Liver (tissue), 9 donors: Measurements from ENCODE around the gene MANBA. TPM values are rescaled to one million over a fixed set of nuclear protein-coding genes. Genes with fewer than 3 reads are reported as not detected.

Experiments
- DNase-seq: peaks from one replicate; pipeline ENCODE4 v3.0.0-alpha.2; 2017; ENCODE audit warnings: low spot score
- H3K27ac ChIP-seq, 2 donors: one replicate each; pipeline ENCODE4 v1.7.0; 2013; ENCODE audit warnings: inconsistent platforms in 2 of 2, low read length in 2 of 2, control low read depth in 1 of 2, low read depth in 1 of 2, mild to moderate bottlenecking in 1 of 2
- H3K27me3 ChIP-seq, 4 donors: one replicate each; pipeline versions ENCODE4 v1.6.1 to v1.7.0; 2013; ENCODE audit warnings: low read length in 3 of 4, inconsistent platforms in 1 of 4, mild to moderate bottlenecking in 1 of 4, moderate library complexity in 1 of 4; ENCODE audit not compliant: control insufficient read depth in 4 of 4, insufficient read depth in 4 of 4
- H3K36me3 ChIP-seq, 4 donors: one replicate each; pipeline versions ENCODE4 v1.6.1 to v1.7.0; 2013; ENCODE audit warnings: low read length in 3 of 4, mild to moderate bottlenecking in 3 of 4, low read depth in 1 of 4, moderate library complexity in 1 of 4; ENCODE audit not compliant: control insufficient read depth in 4 of 4, insufficient read depth in 3 of 4
- H3K4me1 ChIP-seq, 4 donors: one replicate each; pipeline versions ENCODE4 v1.6.1 to v1.7.0; 2013; ENCODE audit warnings: low read length in 3 of 4, mild to moderate bottlenecking in 3 of 4, moderate library complexity in 1 of 4; ENCODE audit not compliant: control insufficient read depth in 4 of 4, insufficient read depth in 4 of 4
- H3K4me3 ChIP-seq, 3 donors: one replicate each; pipeline versions ENCODE4 v1.6.1 to v1.7.0; 2013; ENCODE audit warnings: low read length in 3 of 3, control low read depth in 1 of 3, low read depth in 1 of 3, mild to moderate bottlenecking in 1 of 3
- H3K9ac ChIP-seq, 2 donors: one replicate each; pipeline ENCODE4 v1.7.0; 2013; ENCODE audit warnings: low read length in 2 of 2, mild to moderate bottlenecking in 2 of 2, moderate library complexity in 2 of 2, control low read depth in 1 of 2, low read depth in 1 of 2
- H3K9me3 ChIP-seq, 4 donors: one replicate each; pipeline versions ENCODE4 v1.6.1 to v1.7.0; 2013; ENCODE audit warnings: low read length in 3 of 4; ENCODE audit not compliant: control insufficient read depth in 4 of 4
- ATF3 ChIP-seq: IDR thresholded peaks from 2 replicates; pipeline ENCODE4 v1.6.1; 2016; ENCODE audit warnings: antibody characterized with exemption
- CTCF ChIP-seq: fragments of 150-350 bp; IDR thresholded peaks from 2 replicates; pipeline ENCODE4 v1.5.1; 2017; ENCODE audit warnings: improper control_type of control experiment, low read depth, low read length; ENCODE audit not compliant: missing input control
- EGR1 ChIP-seq, 2 donors: IDR thresholded peaks; 2 replicates each; pipeline ENCODE4 v1.6.1; 2016 to 2018; ENCODE audit warnings: antibody characterized with exemption in 2 of 2, low read depth in 2 of 2
- FOXA1 ChIP-seq: IDR thresholded peaks from 2 replicates; pipeline ENCODE4 v1.6.1; 2016; ENCODE audit warnings: antibody characterized with exemption
- FOXA2 ChIP-seq: IDR thresholded peaks from 2 replicates; pipeline ENCODE4 v1.6.1; 2016; ENCODE audit warnings: antibody characterized with exemption
- HNF4G ChIP-seq: IDR thresholded peaks from 2 replicates; pipeline ENCODE4 v1.6.1; 2016; ENCODE audit warnings: antibody characterized with exemption
- JUND ChIP-seq, 2 donors: IDR thresholded peaks; 2 replicates each; pipeline ENCODE4 v1.6.1; 2016; ENCODE audit warnings: antibody characterized with exemption in 2 of 2
- MAX ChIP-seq: IDR thresholded peaks from 2 replicates; pipeline ENCODE4 v1.6.1; 2016; ENCODE audit warnings: antibody characterized with exemption
- NR2F2 ChIP-seq: IDR thresholded peaks from 2 replicates; pipeline ENCODE4 v1.6.1; 2016; ENCODE audit warnings: antibody characterized with exemption
- RAD21 ChIP-seq, 2 donors: IDR thresholded peaks; 2 replicates each; pipeline ENCODE4 v1.6.1; 2016; ENCODE audit warnings: antibody characterized with exemption in 2 of 2, mild to moderate bottlenecking in 2 of 2
- REST ChIP-seq: IDR thresholded peaks from 2 replicates; pipeline ENCODE4 v1.6.1; 2016; ENCODE audit warnings: antibody characterized with exemption, mild to moderate bottlenecking
- RXRA ChIP-seq, 2 donors: IDR thresholded peaks; 2 replicates each; pipeline ENCODE4 v1.6.1; 2017 to 2018; ENCODE audit warnings: antibody characterized with exemption in 2 of 2, mild to moderate bottlenecking in 1 of 2
- SP1 ChIP-seq: IDR thresholded peaks from 2 replicates; pipeline ENCODE4 v1.6.1; 2018; ENCODE audit warnings: antibody characterized with exemption, mild to moderate bottlenecking
- TAF1 ChIP-seq: conservative IDR thresholded peaks from 2 replicates; pipeline ENCODE4 v1.6.1; 2016; ENCODE audit warnings: antibody characterized with exemption, mild to moderate bottlenecking
- YY1 ChIP-seq: IDR thresholded peaks from 2 replicates; pipeline ENCODE4 v1.6.1; 2016; ENCODE audit warnings: antibody characterized with exemption, mild to moderate bottlenecking
- ZBTB33 ChIP-seq: IDR thresholded peaks from 2 replicates; pipeline ENCODE4 v1.6.1; 2016; ENCODE audit warnings: antibody characterized with exemption
- WGBS: extraction: QIAGEN DNeasy Blood & Tissue Kit; methylation state at CpG from one replicate; pipeline ENCODE4 v1.1.7; 2013; 5-methylcytosine and 5-hydroxymethylcytosine counted together
- polyA plus RNA-seq, 2 donors: library from polyadenylated mRNA; stranded (reverse) in 1 of 2; unstranded in 1 of 2; fragments of 200-250 nt in 1 of 2; fragments of >200 nt in 1 of 2; fragmentation: Nextera tagmentation in 1 of 2; extraction: Ambion mirVana in 1 of 2; gene quantifications; one replicate each; pipeline versions ENCODE4 v1.2.1 to v1.2.3, GENCODE V29; 2013 to 2015
- total RNA-seq, 2 donors: library from RNA; depleted of rRNA; stranded (reverse); fragments of >200 nt; gene quantifications; one replicate each; pipeline ENCODE4 v1.2.3, GENCODE V29; 2014
- donor health status: healthy.
- donor health status: healthy.
- donor health status: healthy.
- donor health status: healthy.
- donor health status: healthy.

MANBA gene
- total and polyA plus RNA-seq, 4 donors = 7.1 to 24.2 (median 15.5) TPM

DNA sequence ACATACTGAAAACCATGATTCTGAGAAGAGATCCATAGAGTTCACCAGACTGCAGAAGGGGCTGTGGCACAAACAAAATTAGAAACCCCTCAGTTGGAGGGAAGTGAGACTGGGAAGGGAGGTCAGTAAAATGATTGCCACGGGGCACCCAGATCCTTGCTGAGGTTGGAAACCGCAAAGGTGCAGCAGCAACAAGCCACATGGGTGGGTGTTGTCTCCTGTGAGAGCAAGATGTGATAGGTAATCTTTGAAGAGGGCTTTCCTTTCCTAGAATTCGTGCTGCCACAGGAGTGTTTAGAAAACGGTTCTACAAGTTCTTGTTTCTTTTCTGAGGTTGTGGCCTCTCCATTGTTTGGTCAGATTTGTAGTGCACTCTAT, 174.1 kb downstream of the MANBA start:
- Histone ChIP-seq H3K27ac (no peak overlapping the region), H3K9ac (no peak overlapping the region), H3K27me3 (no peaks in the 10 kb centered on the region), H3K4me3 (no peak overlapping the region), H3K36me3 (peaks cover 1 to 58% (median 32%) of the 10 kb centered on the region in 4 donors), H3K4me1 (no peaks in the 10 kb centered on the region), H3K9me3 (no peaks in the 10 kb centered on the region)
- no peak for DNase-seq
- no peak for TF ChIP-seq REST
- no peak for TF ChIP-seq EGR1 (IDR thresholded peaks at IDR 0.05; ENCODE audit: low read depth in 2 of 2)
- no peak for TF ChIP-seq FOXA2
- no peak for TF ChIP-seq SP1
- TF ChIP-seq NR2F2 = no peak
- no peak for TF ChIP-seq RAD21 (IDR thresholded peaks at IDR 0.05)
- TF ChIP-seq ZBTB33 = no peak
- no peak for TF ChIP-seq RXRA (IDR thresholded peaks at IDR 0.05)
- no peak for TF ChIP-seq MAX
- no peak for TF ChIP-seq TAF1
- no peak for TF ChIP-seq CTCF
- no peak for TF ChIP-seq ATF3
- no peak for TF ChIP-seq YY1
- WGBS = 82% methylated on average over 4 of the region's 4 CpGs

DNA sequence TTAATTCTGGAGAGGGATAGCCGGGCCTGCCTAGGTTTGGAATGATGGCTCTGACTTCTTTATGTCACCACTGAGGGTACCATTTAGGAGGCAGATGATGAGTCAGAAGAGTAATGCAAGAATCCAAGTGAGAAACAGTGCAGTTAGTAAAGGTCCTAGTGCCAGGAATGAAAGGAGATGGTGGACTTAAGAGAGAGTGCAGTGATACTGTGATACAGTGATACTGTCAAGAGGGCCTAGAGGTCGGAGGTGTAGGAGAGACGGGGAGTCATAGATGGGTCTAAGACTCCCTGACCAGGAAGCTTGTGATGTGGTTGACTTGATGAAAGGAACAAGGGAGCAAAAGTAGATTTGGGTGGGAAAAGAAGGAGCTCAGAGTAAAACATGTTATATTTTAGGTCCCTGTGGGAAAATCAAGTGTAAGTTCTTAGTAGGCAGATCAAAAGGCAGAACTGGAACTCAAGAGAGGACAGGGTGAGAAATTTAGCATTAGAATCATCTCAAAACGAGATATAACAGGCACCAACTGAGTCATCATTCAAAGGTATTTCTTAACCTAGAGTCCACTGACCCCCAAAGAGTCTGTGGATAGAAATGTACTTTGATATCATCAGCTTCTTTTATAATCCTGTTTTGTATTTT, 174.6 kb downstream of the MANBA start:
- 97% methylated on average over 4 of the region's 4 CpGs for WGBS
- H3K4me3 ChIP-seq = no peak overlapping the region
- H3K36me3 ChIP-seq = peaks cover 1 to 61% (median 32%) of the 10 kb centered on the region in 4 donors
- H3K9ac ChIP-seq = no peak overlapping the region
- no peaks in the 10 kb centered on the region for H3K9me3 ChIP-seq
- H3K27ac ChIP-seq = no peak overlapping the region
- DNase-seq = no peak
- H3K4me1 ChIP-seq = no peaks in the 10 kb centered on the region
- H3K27me3 ChIP-seq = no peaks in the 10 kb centered on the region
- TF ChIP-seq ATF3 (no peak), JUND (IDR thresholded peaks at IDR 0.05) (no peak), TAF1 (no peak), YY1 (no peak), RXRA (IDR thresholded peaks at IDR 0.05) (no peak), CTCF (no peak), EGR1 (IDR thresholded peaks at IDR 0.05; ENCODE audit: low read depth in 2 of 2) (no peak), REST (no peak), NR2F2 (no peak), FOXA1 (no peak), HNF4G (no peak), FOXA2 (no peak), MAX (no peak)
